Gastrocnemius medialis (tissue), 4 donors: ENCODE results near the gene ADAMTS20. TPM values are rescaled to one million over a fixed set of nuclear protein-coding genes. Genes with fewer than 3 reads are reported as not detected.

ENCODE experiments used
- ATAC-seq, 2 donors: fragments of 150-250 bp; one replicate each; pipeline ENCODE4 v1.9.1; 2016
- DNase-seq, 2 donors: peaks; one replicate each; pipeline ENCODE4 v3.0.0-alpha.2; 2019
- H3K27ac ChIP-seq, 4 donors: fragments of 200-600 bp; sonication (generic); 1 replicate in 1 of 4; 2 replicates in 3 of 4; pipeline ENCODE4 v1.5.1; 2016 to 2018; ENCODE audit warnings: mild to moderate bottlenecking in 2 of 4, moderate library complexity in 1 of 4
- H3K27me3 ChIP-seq, 3 donors: fragments of 200-600 bp; sonication (generic) in 2 of 3; 1 replicate in 1 of 3; 2 replicates in 2 of 3; pipeline versions ENCODE4 v1.5.1 to v1.6.0; 2016 to 2019; ENCODE audit warnings: mild to moderate bottlenecking in 1 of 3, moderate library complexity in 1 of 3
- H3K36me3 ChIP-seq, 2 donors: fragments of 200-600 bp; sonication (generic) in 1 of 2; one replicate each; pipeline ENCODE4 v1.5.1; 2017 to 2018
- H3K4me1 ChIP-seq, 2 donors: fragments of 200-600 bp; sonication (generic) in 1 of 2; one replicate each; pipeline ENCODE4 v1.5.1; 2016 to 2017; ENCODE audit warnings: mild to moderate bottlenecking in 2 of 2
- H3K4me3 ChIP-seq, 4 donors: fragments of 200-600 bp; sonication (generic) in 3 of 4; 1 replicate in 1 of 4; 2 replicates in 3 of 4; pipeline ENCODE4 v1.5.1; 2016 to 2019; ENCODE audit warnings: mild to moderate bottlenecking in 2 of 4
- H3K9me3 ChIP-seq, 3 donors: fragments of 200-600 bp; sonication (generic) in 2 of 3; 1 replicate in 1 of 3; 2 replicates in 2 of 3; pipeline ENCODE4 v1.5.1; 2016 to 2019
- CTCF ChIP-seq, 5 experiments: fragments of 450-650 bp in 3 of 5; fragments of 200-600 bp in 2 of 5; sonication (generic) in 2 of 5; IDR thresholded peaks in 4 of 5; conservative IDR thresholded peaks in 1 of 5; 1 replicate in 4 of 5; 2 replicates in 1 of 5; pipeline ENCODE4 v1.5.1; 2016 to 2019; ENCODE audit warnings: antibody characterized with exemption in 5 of 5, mild to moderate bottlenecking in 3 of 5, moderate library complexity in 3 of 5
- POLR2A ChIP-seq, 2 donors: fragments of 450-650 bp; IDR thresholded peaks; one replicate each; pipeline ENCODE4 v1.6.1; 2017; ENCODE audit warnings: antibody characterized with exemption in 2 of 2, mild to moderate bottlenecking in 2 of 2, moderate library complexity in 2 of 2
- in situ Hi-C, 4 donors: fragments of 200-750 bp; cut with MboI; loops; one replicate each; pipeline versions ENCODE4 v1.15.0 to v1.8.0; 2017; ENCODE audit warnings: low sequenced_read_pairs in 4 of 4
- intact Hi-C: fragments of 100-400 bp; cut with DNase I; formaldehyde crosslinking; loops from one replicate; pipeline ENCODE4 v1.15.1; 2023; ENCODE audit warnings: low total_unique reads
- total RNA-seq, 4 donors: library from RNA; depleted of rRNA; stranded (reverse); fragments of >200 nt; gene quantifications; one replicate each; pipeline versions ENCODE4 v1.1.0 to v1.2.3, GENCODE V29; 2016

ADAMTS20 gene
- total RNA-seq, 4 donors from 2014 or later, result not detected

DNA sequence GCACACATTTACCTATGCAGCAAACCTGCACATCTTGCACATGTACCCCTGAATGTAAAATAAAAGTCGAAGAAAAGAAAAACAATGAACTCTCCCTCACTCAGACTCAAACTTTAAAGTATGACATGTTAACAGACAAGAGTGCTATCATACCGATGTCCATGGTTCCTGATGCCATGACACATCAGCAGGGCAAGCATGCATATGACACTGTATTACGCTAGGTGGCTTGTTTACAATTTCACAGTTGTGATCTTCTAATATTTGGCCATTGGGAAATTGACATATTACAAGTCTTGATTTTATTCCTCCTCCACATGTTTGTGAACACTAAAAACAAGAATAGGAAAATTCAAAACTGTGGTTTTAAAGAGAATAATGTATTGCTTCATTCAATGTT, 126.6 kb downstream of the ADAMTS20 start:
- no peak for TF ChIP-seq CTCF (IDR thresholded peaks at IDR 0.05 in 4 of 5, conservative IDR thresholded peaks at IDR 0.05 in 1 of 5)
- TF ChIP-seq POLR2A (IDR thresholded peaks at IDR 0.05), result no peak
- DNase-seq, result no peak
- Histone ChIP-seq H3K27me3 (no peaks in the 10 kb centered on the region), H3K9me3 (no peaks in the 10 kb centered on the region), H3K4me3 (no peak overlapping the region), H3K4me1 (no peaks in the 10 kb centered on the region), H3K27ac (no peak overlapping the region), H3K36me3 (no peaks in the 10 kb centered on the region)
- ATAC-seq, result no peak
- in situ Hi-C loops, result no loop called here
- intact Hi-C loops, result no loop called here

- Histone ChIP-seq H3K36me3 (no peaks in the 10 kb centered on the region), H3K27me3 (no peaks in the 10 kb centered on the region), H3K4me1 (no peaks in the 10 kb centered on the region), H3K4me3 (no peak overlapping the region), H3K9me3 (no peaks in the 10 kb centered on the region), H3K27ac (no peak overlapping the region)
- ATAC-seq (no peak), DNase-seq (no peak)
- TF ChIP-seq CTCF (IDR thresholded peaks at IDR 0.05 in 4 of 5, conservative IDR thresholded peaks at IDR 0.05 in 1 of 5), result no peak
- TF ChIP-seq POLR2A (IDR thresholded peaks at IDR 0.05), result no peak
- intact Hi-C loops (no loop called here), in situ Hi-C loops (no loop called here)
Measured at GRCh38 chr12:43416981-43417380, 135.0 kb downstream of the ADAMTS20 start.

DNA sequence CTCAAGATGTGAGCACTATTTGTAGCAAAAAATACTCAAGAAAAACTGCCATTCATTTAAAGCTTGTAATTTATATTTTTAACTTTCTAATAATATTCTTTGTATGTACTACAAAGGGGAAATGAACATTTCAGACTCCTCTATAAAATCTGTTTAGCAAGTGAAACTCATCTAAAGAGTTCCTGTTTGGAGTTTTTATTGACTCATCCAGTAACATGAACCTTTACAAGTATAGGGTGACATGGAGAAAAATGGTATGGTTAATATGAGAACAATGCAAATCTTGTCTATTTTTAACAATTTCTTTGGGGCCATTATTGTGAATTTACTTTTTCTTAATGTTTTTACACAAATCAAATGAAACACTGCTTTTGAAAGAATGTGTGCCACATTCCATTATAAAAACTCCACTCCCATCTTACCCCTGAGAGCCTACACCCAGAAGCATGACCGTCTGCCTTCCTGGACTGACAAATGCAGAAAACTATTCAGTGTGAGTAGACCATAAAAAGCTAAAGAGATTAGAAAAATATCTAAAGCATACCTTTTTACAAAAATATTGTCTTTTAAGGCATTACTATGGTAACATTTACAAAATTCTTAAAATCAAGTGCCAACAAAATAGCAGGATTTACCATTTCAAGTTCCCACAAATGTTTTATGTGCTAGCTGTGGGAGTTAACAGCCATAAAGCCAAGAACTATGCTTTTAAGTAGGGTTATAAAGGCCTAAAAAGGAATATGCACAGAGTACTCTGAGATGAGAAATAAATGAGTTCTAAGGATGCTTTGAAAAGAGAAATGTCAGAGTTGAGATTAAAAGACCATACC, 144.0 kb downstream of the ADAMTS20 start:
- Histone ChIP-seq H3K9me3 (no peaks in the 10 kb centered on the region), H3K4me3 (no peak overlapping the region), H3K27me3 (no peaks in the 10 kb centered on the region), H3K4me1 (no peaks in the 10 kb centered on the region), H3K27ac (no peak overlapping the region), H3K36me3 (no peaks in the 10 kb centered on the region)
- TF ChIP-seq POLR2A (IDR thresholded peaks at IDR 0.05) (no peak), CTCF (IDR thresholded peaks at IDR 0.05 in 4 of 5, conservative IDR thresholded peaks at IDR 0.05 in 1 of 5) (no peak)
- DNase-seq (no peak), ATAC-seq (no peak)
- in situ Hi-C loops (no loop called here), intact Hi-C loops (no loop called here)

GRCh38 chr12:43406801-43407200, 145.2 kb downstream of the ADAMTS20 start:
- H3K27me3 ChIP-seq, result no peaks in the 10 kb centered on the region
- ATAC-seq, result no peak
- no peak for DNase-seq
- no peaks in the 10 kb centered on the region for H3K4me1 ChIP-seq
- in situ Hi-C loops (no loop called here), intact Hi-C loops (no loop called here)
- no peak for TF ChIP-seq POLR2A (IDR thresholded peaks at IDR 0.05)
- no peak overlapping the region for H3K27ac ChIP-seq
- H3K4me3 ChIP-seq, result no peak overlapping the region
- no peaks in the 10 kb centered on the region for H3K9me3 ChIP-seq
- H3K36me3 ChIP-seq, result no peaks in the 10 kb centered on the region

DNA sequence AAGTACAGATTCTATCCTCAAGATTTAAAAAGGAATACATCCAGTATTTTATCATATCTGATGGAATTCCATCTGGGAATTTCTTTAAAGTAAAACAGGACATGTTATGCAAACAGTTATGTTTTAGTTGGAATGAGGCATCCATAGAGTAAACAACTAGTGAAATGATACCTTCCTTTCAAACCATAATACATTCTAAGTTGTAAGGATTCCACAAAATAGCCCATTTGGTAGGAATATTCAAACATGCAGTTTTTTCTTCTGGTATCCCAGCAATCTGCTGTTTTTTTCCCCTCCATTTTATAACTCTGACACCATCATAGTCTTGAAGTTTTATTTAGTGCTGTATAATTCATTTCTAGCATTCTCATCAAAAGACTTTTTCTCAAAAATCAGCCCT, 149.6 kb downstream of the ADAMTS20 start:
- DNase-seq, result no peak
- no peak overlapping the region for H3K4me3 ChIP-seq
- no peak for TF ChIP-seq POLR2A (IDR thresholded peaks at IDR 0.05)
- TF ChIP-seq CTCF (IDR thresholded peaks at IDR 0.05 in 4 of 5, conservative IDR thresholded peaks at IDR 0.05 in 1 of 5), result no peak
- no peaks in the 10 kb centered on the region for H3K36me3 ChIP-seq
- no peak for ATAC-seq
- no peak overlapping the region for H3K27ac ChIP-seq
- no peaks in the 10 kb centered on the region for H3K4me1 ChIP-seq
- H3K9me3 ChIP-seq, result no peaks in the 10 kb centered on the region
- in situ Hi-C loops, result no loop called here
- no peaks in the 10 kb centered on the region for H3K27me3 ChIP-seq
- intact Hi-C loops, result no loop called here
